ENCODE data around the gene FBXO11. TPM values are rescaled to one million over a fixed set of nuclear protein-coding genes. Genes with fewer than 3 reads are reported as not detected.
A peak's percentile ranks its signal among the peaks of the same experiment; 100 is the strongest.

Gene FBXO11
- total and polyA plus RNA-seq, 4 donors = 9.2 to 46.8 (median 19.7) TPM

DNA sequence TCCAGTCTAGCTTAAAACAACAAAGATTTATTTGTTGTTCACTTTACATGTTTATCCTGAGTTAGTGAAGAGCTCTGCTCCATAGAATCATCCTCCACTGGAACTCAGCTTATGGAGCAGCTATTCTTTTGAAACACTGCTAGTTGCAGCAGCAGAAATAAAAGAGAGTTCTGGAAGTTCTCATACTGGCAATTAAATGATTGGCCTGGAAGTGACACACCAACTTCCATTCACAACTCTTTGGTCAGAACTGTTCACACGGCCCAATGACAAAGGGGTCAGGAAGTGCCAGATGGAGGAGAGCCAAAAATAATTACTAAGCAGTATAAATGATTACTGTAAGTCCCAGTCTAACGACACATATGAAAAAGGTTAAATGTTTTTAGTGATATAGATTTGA lies 39.1 kb downstream of the FBXO11 start:
- no peak overlapping the region for H3K9ac ChIP-seq (ENCODE audit: low read depth in 1 of 2, low read length in 2 of 2)
- 14% methylated on average over 2 of the region's 2 CpGs for WGBS
- no peaks in the 10 kb centered on the region for H3K27me3 ChIP-seq (ENCODE audit: control insufficient read depth in 4 of 4, insufficient read depth in 4 of 4, low read length in 3 of 4)
- peaks cover 0 to 7% (median 1%) of the 10 kb centered on the region in 4 donors for H3K4me1 ChIP-seq (ENCODE audit: control insufficient read depth in 4 of 4, insufficient read depth in 4 of 4, low read length in 3 of 4)
- TF ChIP-seq GABPA (IDR thresholded peaks at IDR 0.05 in 1 of 2, conservative IDR thresholded peaks at IDR 0.05 in 1 of 2) (no peak), NR2F2 (IDR thresholded peaks at IDR 0.05) (peak; percentile 39)
- H3K9me3 ChIP-seq (ENCODE audit: control insufficient read depth in 4 of 4, low read length in 3 of 4) = no peaks in the 10 kb centered on the region
- no peak for DNase-seq (ENCODE audit: low spot score)
- no peak overlapping the region for H3K4me3 ChIP-seq (ENCODE audit: low read depth in 1 of 3, low read length in 3 of 3)
- H3K27ac ChIP-seq (ENCODE audit: low read depth in 1 of 2, low read length in 2 of 2) = no peak overlapping the region
- no peaks in the 10 kb centered on the region for H3K36me3 ChIP-seq (ENCODE audit: control insufficient read depth in 4 of 4, insufficient read depth in 3 of 4, low read depth in 1 of 4, low read length in 3 of 4)

DNA sequence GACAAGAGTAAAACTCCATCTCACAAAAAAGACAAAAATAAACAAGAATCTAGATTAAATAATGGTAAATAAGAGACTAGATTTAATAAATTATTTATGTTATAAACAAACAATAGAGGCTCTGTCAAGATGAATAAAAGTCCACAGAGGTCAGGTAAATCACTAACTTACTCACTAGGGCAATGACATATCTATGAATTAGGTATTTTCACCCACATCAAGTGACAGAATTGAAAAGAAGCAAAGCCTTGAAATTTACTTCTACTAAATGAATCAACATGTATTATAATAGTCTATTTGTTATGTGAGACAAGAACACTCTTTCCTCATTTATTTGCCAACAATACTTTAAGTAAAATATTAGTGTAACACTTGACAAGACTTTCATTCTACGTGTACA lies 41.7 kb downstream of the FBXO11 start:
- Histone ChIP-seq H3K9me3 (ENCODE audit: control insufficient read depth in 4 of 4, low read length in 3 of 4) (no peaks in the 10 kb centered on the region), H3K27me3 (ENCODE audit: control insufficient read depth in 4 of 4, insufficient read depth in 4 of 4, low read length in 3 of 4) (no peaks in the 10 kb centered on the region), H3K4me1 (ENCODE audit: control insufficient read depth in 4 of 4, insufficient read depth in 4 of 4, low read length in 3 of 4) (peaks cover 0 to 7% (median 1%) of the 10 kb centered on the region in 4 donors), H3K27ac (ENCODE audit: low read depth in 1 of 2, low read length in 2 of 2) (no peak overlapping the region), H3K4me3 (ENCODE audit: low read depth in 1 of 3, low read length in 3 of 3) (no peak overlapping the region), H3K36me3 (ENCODE audit: control insufficient read depth in 4 of 4, insufficient read depth in 3 of 4, low read depth in 1 of 4, low read length in 3 of 4) (no peaks in the 10 kb centered on the region), H3K9ac (ENCODE audit: low read depth in 1 of 2, low read length in 2 of 2) (no peak overlapping the region)
- TF ChIP-seq, protein P1, sequence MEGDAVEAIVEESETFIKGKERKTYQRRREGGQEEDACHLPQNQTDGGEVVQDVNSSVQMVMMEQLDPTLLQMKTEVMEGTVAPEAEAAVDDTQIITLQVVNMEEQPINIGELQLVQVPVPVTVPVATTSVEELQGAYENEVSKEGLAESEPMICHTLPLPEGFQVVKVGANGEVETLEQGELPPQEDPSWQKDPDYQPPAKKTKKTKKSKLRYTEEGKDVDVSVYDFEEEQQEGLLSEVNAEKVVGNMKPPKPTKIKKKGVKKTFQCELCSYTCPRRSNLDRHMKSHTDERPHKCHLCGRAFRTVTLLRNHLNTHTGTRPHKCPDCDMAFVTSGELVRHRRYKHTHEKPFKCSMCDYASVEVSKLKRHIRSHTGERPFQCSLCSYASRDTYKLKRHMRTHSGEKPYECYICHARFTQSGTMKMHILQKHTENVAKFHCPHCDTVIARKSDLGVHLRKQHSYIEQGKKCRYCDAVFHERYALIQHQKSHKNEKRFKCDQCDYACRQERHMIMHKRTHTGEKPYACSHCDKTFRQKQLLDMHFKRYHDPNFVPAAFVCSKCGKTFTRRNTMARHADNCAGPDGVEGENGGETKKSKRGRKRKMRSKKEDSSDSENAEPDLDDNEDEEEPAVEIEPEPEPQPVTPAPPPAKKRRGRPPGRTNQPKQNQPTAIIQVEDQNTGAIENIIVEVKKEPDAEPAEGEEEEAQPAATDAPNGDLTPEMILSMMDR (IDR thresholded peaks at IDR 0.05; ENCODE audit: low read depth, low read length, missing input control) = no peak
- no peak for DNase-seq (ENCODE audit: low spot score)
- WGBS = 59% methylated on average over 1 of the region's 1 CpG

DNA sequence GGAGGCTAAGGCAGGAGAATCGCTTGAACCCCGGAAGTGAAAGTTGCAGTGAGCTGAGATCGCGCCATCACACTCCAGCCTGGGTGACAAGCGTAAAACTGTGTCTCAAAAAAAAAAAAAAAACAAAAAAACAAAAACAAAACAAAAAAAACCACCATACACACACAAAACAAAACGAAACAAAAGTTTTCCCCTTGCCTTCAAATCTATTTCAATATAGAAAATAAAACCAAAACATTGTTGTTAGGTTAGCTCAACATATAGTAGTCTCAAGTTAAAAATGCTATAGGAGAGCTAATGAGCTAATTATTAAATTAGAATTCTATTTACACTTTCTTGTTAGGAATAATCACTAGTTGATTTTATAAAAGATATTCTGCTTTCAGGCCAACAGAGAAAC lies 43.3 kb downstream of the FBXO11 start:
- Histone ChIP-seq H3K4me1 (ENCODE audit: control insufficient read depth in 4 of 4, insufficient read depth in 4 of 4, low read length in 3 of 4) (peaks cover 0 to 7% (median 2%) of the 10 kb centered on the region in 4 donors), H3K9me3 (ENCODE audit: control insufficient read depth in 4 of 4, low read length in 3 of 4) (no peaks in the 10 kb centered on the region), H3K4me3 (ENCODE audit: low read depth in 1 of 3, low read length in 3 of 3) (no peak overlapping the region), H3K9ac (ENCODE audit: low read depth in 1 of 2, low read length in 2 of 2) (no peak overlapping the region), H3K27ac (ENCODE audit: low read depth in 1 of 2, low read length in 2 of 2) (no peak overlapping the region), H3K27me3 (ENCODE audit: control insufficient read depth in 4 of 4, insufficient read depth in 4 of 4, low read length in 3 of 4) (no peaks in the 10 kb centered on the region), H3K36me3 (ENCODE audit: control insufficient read depth in 4 of 4, insufficient read depth in 3 of 4, low read depth in 1 of 4, low read length in 3 of 4) (no peaks in the 10 kb centered on the region)
- DNase-seq (ENCODE audit: low spot score) = no peak
- TF ChIP-seq, protein P2, sequence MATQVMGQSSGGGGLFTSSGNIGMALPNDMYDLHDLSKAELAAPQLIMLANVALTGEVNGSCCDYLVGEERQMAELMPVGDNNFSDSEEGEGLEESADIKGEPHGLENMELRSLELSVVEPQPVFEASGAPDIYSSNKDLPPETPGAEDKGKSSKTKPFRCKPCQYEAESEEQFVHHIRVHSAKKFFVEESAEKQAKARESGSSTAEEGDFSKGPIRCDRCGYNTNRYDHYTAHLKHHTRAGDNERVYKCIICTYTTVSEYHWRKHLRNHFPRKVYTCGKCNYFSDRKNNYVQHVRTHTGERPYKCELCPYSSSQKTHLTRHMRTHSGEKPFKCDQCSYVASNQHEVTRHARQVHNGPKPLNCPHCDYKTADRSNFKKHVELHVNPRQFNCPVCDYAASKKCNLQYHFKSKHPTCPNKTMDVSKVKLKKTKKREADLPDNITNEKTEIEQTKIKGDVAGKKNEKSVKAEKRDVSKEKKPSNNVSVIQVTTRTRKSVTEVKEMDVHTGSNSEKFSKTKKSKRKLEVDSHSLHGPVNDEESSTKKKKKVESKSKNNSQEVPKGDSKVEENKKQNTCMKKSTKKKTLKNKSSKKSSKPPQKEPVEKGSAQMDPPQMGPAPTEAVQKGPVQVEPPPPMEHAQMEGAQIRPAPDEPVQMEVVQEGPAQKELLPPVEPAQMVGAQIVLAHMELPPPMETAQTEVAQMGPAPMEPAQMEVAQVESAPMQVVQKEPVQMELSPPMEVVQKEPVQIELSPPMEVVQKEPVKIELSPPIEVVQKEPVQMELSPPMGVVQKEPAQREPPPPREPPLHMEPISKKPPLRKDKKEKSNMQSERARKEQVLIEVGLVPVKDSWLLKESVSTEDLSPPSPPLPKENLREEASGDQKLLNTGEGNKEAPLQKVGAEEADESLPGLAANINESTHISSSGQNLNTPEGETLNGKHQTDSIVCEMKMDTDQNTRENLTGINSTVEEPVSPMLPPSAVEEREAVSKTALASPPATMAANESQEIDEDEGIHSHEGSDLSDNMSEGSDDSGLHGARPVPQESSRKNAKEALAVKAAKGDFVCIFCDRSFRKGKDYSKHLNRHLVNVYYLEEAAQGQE (IDR thresholded peaks at IDR 0.05) = no peak
- TF ChIP-seq FOXA2 (IDR thresholded peaks at IDR 0.05) (no peak), EGR1 (IDR thresholded peaks at IDR 0.05; ENCODE audit: low read depth in 2 of 2) (no peak), RAD21 (IDR thresholded peaks at IDR 0.05) (no peak), NR2F2 (IDR thresholded peaks at IDR 0.05) (no peak), JUND (IDR thresholded peaks at IDR 0.05) (no peak), RXRA (IDR thresholded peaks at IDR 0.05) (no peak), GABPA (IDR thresholded peaks at IDR 0.05 in 1 of 2, conservative IDR thresholded peaks at IDR 0.05 in 1 of 2) (no peak), HNF4A (conservative IDR thresholded peaks at IDR 0.05) (no peak), HNF4G (IDR thresholded peaks at IDR 0.05) (no peak), TAF1 (conservative IDR thresholded peaks at IDR 0.05) (no peak), SP1 (IDR thresholded peaks at IDR 0.05) (no peak), YY1 (IDR thresholded peaks at IDR 0.05) (no peak), FOXA1 (IDR thresholded peaks at IDR 0.05) (no peak)
- TF ChIP-seq, protein P3, sequence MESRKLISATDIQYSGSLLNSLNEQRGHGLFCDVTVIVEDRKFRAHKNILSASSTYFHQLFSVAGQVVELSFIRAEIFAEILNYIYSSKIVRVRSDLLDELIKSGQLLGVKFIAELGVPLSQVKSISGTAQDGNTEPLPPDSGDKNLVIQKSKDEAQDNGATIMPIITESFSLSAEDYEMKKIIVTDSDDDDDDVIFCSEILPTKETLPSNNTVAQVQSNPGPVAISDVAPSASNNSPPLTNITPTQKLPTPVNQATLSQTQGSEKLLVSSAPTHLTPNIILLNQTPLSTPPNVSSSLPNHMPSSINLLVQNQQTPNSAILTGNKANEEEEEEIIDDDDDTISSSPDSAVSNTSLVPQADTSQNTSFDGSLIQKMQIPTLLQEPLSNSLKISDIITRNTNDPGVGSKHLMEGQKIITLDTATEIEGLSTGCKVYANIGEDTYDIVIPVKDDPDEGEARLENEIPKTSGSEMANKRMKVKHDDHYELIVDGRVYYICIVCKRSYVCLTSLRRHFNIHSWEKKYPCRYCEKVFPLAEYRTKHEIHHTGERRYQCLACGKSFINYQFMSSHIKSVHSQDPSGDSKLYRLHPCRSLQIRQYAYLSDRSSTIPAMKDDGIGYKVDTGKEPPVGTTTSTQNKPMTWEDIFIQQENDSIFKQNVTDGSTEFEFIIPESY (IDR thresholded peaks at IDR 0.05) = no peak
- TF ChIP-seq, protein P4, sequence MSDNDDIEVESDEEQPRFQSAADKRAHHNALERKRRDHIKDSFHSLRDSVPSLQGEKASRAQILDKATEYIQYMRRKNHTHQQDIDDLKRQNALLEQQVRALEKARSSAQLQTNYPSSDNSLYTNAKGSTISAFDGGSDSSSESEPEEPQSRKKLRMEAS (IDR thresholded peaks at IDR 0.05) = no peak
- TF ChIP-seq, protein P1 (IDR thresholded peaks at IDR 0.05; ENCODE audit: low read depth, low read length, missing input control) = no peak
- TF ChIP-seq, protein P5, sequence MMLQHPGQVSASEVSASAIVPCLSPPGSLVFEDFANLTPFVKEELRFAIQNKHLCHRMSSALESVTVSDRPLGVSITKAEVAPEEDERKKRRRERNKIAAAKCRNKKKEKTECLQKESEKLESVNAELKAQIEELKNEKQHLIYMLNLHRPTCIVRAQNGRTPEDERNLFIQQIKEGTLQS (IDR thresholded peaks at IDR 0.05) = no peak
- WGBS = 95% methylated on average over 6 of the region's 6 CpGs

Data from liver (tissue), 9 donors.